B cell (primary cell): ENCODE data around the gene ANKHD1. TPM values are rescaled to one million over a fixed set of nuclear protein-coding genes. Genes with fewer than 3 reads are reported as not detected.

Experiments used
- ATAC-seq: fragments of 200-7000 bp; cut with Tn5 transposase; one replicate; pipeline ENCODE4 v1.10.0; 2021; ENCODE audit warnings: low read depth, mild to moderate bottlenecking, moderate number of reproducible peaks, moderate library complexity
- CTCF ChIA-PET: fragments of 350-600 bp; sonication (Branson Sonifier 250); formaldehyde crosslinking; loops from one replicate; lab custom pipeline; 2021; ENCODE audit warnings: antibody characterized with exemption, inconsistent platforms; lab: Charles Lee
- POLR2A ChIA-PET: fragments of 350-600 bp; sonication (Branson Sonifier 250); formaldehyde crosslinking; loops from one replicate; lab custom pipeline; 2021; ENCODE audit warnings: antibody characterized with exemption; lab: Charles Lee
- DNase-seq: peaks from one replicate; pipeline ENCODE4 v3.0.0; 2013
- H2AFZ ChIP-seq: 2 replicates; pipeline ENCODE4 v1.6.1; 2012; ENCODE audit warnings: mild to moderate bottlenecking, low read depth, low read length; ENCODE audit not compliant: insufficient read depth, poor library complexity, severe bottlenecking
- H3K27ac ChIP-seq, 2 donors: 1 replicate in 1 of 2; 2 replicates in 1 of 2; pipeline ENCODE4 v1.5.1; 2012 to 2013; ENCODE audit warnings: low read length in 2 of 2, mild to moderate bottlenecking in 2 of 2, moderate library complexity in 1 of 2
- H3K27me3 ChIP-seq, 4 experiments: fragments of 200-600 bp in 1 of 4; sonication (generic) in 1 of 4; replicated peaks in 1 of 4; 1 replicate in 2 of 4; 2 replicates in 2 of 4; pipeline versions ENCODE4 v1.6.1 to v1.7.0; 2013 to 2016; ENCODE audit warnings: low read length in 3 of 4, mild to moderate bottlenecking in 2 of 4, mixed read lengths in 1 of 4, moderate library complexity in 1 of 4; ENCODE audit not compliant: insufficient read depth in 4 of 4, control insufficient read depth in 3 of 4; ENCODE audit errors: control extremely low read depth in 1 of 4
- H3K36me3 ChIP-seq, 2 experiments: replicated peaks in 1 of 2; 1 replicate in 1 of 2; 2 replicates in 1 of 2; pipeline versions ENCODE4 v1.6.1 to v1.7.1; 2013; ENCODE audit warnings: low read length in 1 of 2; ENCODE audit not compliant: insufficient read depth in 2 of 2, control insufficient read depth in 1 of 2; ENCODE audit errors: control extremely low read depth in 1 of 2, extremely low read depth in 1 of 2
- H3K4me1 ChIP-seq, 2 donors: fragments of 200-600 bp in 1 of 2; sonication (generic) in 1 of 2; 1 replicate in 1 of 2; 2 replicates in 1 of 2; pipeline versions ENCODE4 v1.5.1 to v1.6.1; 2013 to 2017; ENCODE audit warnings: low read length in 2 of 2; ENCODE audit not compliant: control insufficient read depth in 2 of 2, insufficient read depth in 2 of 2
- H3K4me2 ChIP-seq: replicated peaks from 2 replicates; pipeline ENCODE3; 2012; ENCODE audit warnings: mild to moderate bottlenecking, low read depth, low read length; ENCODE audit not compliant: poor library complexity, severe bottlenecking
- H3K4me3 ChIP-seq, 5 experiments: fragments of 200-600 bp in 1 of 5; sonication (generic) in 1 of 5; 1 replicate in 3 of 5; 2 replicates in 2 of 5; pipeline versions ENCODE4 v1.5.1 to v1.7.0; 2011 to 2016; ENCODE audit warnings: low read length in 4 of 5, mild to moderate bottlenecking in 4 of 5, low read depth in 2 of 5, control low read depth in 1 of 5, moderate library complexity in 1 of 5; ENCODE audit not compliant: insufficient read depth in 1 of 5; ENCODE audit errors: control extremely low read depth in 1 of 5, extremely low read depth in 1 of 5
- H3K79me2 ChIP-seq: fragments of 200-600 bp; sonication (generic); one replicate; pipeline ENCODE4 v1.6.0; 2016; ENCODE audit warnings: low read length; ENCODE audit not compliant: control insufficient read depth, insufficient read depth
- H3K9ac ChIP-seq: fragments of 200-600 bp; sonication (generic); 2 replicates; pipeline ENCODE4 v1.6.1; 2017; ENCODE audit warnings: mild to moderate bottlenecking, low read length, moderate library complexity
- H3K9me3 ChIP-seq, 3 donors: one replicate each; pipeline versions ENCODE4 v1.6.1 to v1.7.1; 2013; ENCODE audit warnings: low read length in 2 of 3; ENCODE audit not compliant: control insufficient read depth in 2 of 3, insufficient read depth in 1 of 3; ENCODE audit errors: control extremely low read depth in 1 of 3
- H4K20me1 ChIP-seq: 2 replicates; pipeline ENCODE4 v1.6.0; 2012; ENCODE audit warnings: mild to moderate bottlenecking, low read length; ENCODE audit not compliant: insufficient read depth, control insufficient read depth, poor library complexity, severe bottlenecking
- H3K27ac Mint-ChIP-seq: one replicate; pipeline ENCODE4 v1.8.0; 2021; ENCODE audit warnings: mixed read lengths
- H3K27me3 Mint-ChIP-seq: one replicate; pipeline ENCODE4 v1.8.0; 2021; ENCODE audit warnings: mixed read lengths
- H3K4me1 Mint-ChIP-seq: one replicate; pipeline ENCODE4 v1.8.0; 2021; ENCODE audit warnings: mixed read lengths
- H3K4me3 Mint-ChIP-seq: one replicate; pipeline ENCODE4 v1.8.0; 2021; ENCODE audit warnings: mixed read lengths
- H3K9me3 Mint-ChIP-seq: one replicate; pipeline ENCODE4 v1.8.0; 2022; ENCODE audit warnings: mixed read lengths; ENCODE audit not compliant: insufficient read depth
- CTCF ChIP-seq: fragments of 200-600 bp; IDR thresholded peaks from one replicate; pipeline ENCODE4 v1.8.0; 2022; ENCODE audit warnings: antibody characterized with exemption, mild to moderate bottlenecking
- EZH2 ChIP-seq: IDR thresholded peaks from 2 replicates; pipeline ENCODE4 v1.6.1; 2012; ENCODE audit warnings: borderline replicate concordance, low read depth, mild to moderate bottlenecking, moderate library complexity, low read length; ENCODE audit not compliant: insufficient read depth, poor library complexity, severe bottlenecking
- WGBS: methylation state at CpG from one replicate; pipeline ENCODE4 v1.1.5; 2013; ENCODE audit warnings: missing lambda C conversion rate; ENCODE audit not compliant: insufficient coverage; 5-methylcytosine and 5-hydroxymethylcytosine counted together
- intact Hi-C: fragments of 100-400 bp; cut with micrococcal nuclease; formaldehyde crosslinking; loops from one replicate; pipeline ENCODE4 v1.10.0; 2022
- polyA plus RNA-seq: library from polyadenylated mRNA; depleted of rRNA; stranded (reverse); fragments of >200 nt; gene quantifications from 2 replicates; pipeline ENCODE4 v1.2.3, GENCODE V29; 2012
- total RNA-seq, 2 donors: library from RNA; stranded (reverse); fragments of 120-200 nt in 1 of 2; gene quantifications; 1 replicate in 1 of 2; 2 replicates in 1 of 2; pipeline versions ENCODE4 v1.2.3 to v1.2.4, GENCODE V29; 2013 to 2022

Gene ANKHD1
- total and polyA plus RNA-seq, 2 donors (not counting 1 experiment from before 2014, with no cell fraction given): 96.3 to 246 TPM

DNA sequence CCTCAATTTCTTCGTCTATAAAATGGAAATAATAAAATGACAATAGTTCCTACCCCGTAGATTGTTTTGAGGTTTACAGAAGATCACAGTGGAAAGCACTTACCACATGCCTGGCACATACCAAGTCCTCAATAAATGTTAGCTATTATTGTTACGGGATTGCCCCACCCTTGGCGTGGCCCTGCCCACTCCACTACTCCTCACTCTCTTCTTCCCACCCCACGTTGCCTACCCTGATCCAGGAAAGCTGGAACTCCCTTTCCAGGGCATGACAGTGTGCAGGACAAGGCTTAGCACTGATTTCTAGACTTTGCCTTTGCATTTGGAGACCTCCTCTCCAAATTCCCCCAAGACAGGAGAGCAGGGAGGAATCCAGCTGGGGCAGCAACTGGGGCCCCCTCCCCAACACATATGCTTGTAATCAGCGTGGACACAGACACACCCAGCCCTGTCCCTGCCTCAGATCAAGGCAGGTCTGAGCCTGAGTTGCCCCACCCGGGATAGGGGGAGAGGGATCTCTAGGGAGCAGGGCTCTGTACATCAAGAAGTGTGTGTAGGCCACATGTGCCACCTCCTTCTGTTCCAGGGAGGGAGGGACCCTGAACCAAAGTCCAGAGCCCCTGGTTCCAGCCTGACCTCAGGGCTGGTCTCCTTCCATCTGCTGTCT is 34.9 kb upstream of the ANKHD1 start:
- ChIA-PET POLR2A (no interaction called here), CTCF (interaction anchor here (0.6 to 2.5 kb wide), 9 partner anchors 8 to 353 kb away, joined by 3 to 12 read pairs (median 5); partner anchors contain the start of gene HBEGF)
- H3K79me2 ChIP-seq: no peaks in the 10 kb centered on the region
- H2AFZ ChIP-seq: no peak overlapping the region
- 93% methylated on average over 5 of the region's 7 CpGs for WGBS
- no peaks in the 10 kb centered on the region for H3K36me3 ChIP-seq
- no peak overlapping the region for H3K9ac ChIP-seq
- H3K27ac ChIP-seq: no peak overlapping the region
- H3K4me3 ChIP-seq: no peak overlapping the region
- Mint-ChIP-seq H3K4me1 (peaks cover 5% of the 10 kb centered on the region), H3K27ac (no peak overlapping the region), H3K9me3 (no peaks in the 10 kb centered on the region), H3K4me3 (no peak overlapping the region), H3K27me3 (no peaks in the 10 kb centered on the region)
- H4K20me1 ChIP-seq: no peaks in the 10 kb centered on the region
- no peak for TF ChIP-seq CTCF
- no peak for TF ChIP-seq EZH2
- DNase-seq: no peak
- ATAC-seq: no peak
- no peaks in the 10 kb centered on the region for H3K27me3 ChIP-seq
- H3K9me3 ChIP-seq: no peaks in the 10 kb centered on the region
- intact Hi-C loops: no loop called here
- no peak overlapping the region for H3K4me2 ChIP-seq
- H3K4me1 ChIP-seq: peaks cover 4 to 7% of the 10 kb centered on the region in 2 donors

DNA sequence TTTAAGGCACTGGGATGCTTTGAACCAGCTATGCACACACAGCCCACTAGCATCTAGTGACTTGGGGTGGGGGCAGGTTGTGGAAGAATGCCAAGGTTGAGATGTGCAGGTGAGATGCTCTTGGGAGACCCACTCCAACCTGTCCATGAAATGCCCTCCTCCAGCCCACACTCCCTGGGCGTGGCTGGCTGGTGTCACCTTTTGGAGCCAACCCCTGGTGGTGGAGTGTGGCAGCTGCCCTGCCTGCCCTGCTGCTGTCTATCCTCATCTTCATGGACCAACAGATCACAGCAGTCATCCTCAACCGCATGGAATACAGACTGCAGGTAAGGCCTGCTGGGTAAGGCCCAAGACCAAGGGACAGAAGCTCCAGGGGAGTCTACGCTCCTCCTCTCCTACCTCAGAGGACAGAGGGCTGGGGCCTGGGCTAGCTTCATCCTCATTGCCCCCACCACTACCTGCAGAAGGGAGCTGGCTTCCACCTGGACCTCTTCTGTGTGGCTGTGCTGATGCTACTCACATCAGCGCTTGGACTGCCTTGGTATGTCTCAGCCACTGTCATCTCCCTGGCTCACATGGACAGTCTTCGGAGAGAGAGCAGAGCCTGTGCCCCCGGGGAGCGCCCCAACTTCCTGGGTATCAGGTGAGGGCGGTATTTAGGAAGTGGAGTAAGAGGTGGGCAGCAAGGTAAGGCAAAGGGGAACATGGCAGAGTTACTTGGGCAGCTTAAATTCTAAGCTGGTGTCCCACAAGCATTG is 34.2 kb upstream of the ANKHD1 start:
- no peak overlapping the region for H3K27ac Mint-ChIP-seq
- POLR2A ChIA-PET: no interaction called here
- DNase-seq (no peak), ATAC-seq (no peak)
- Histone ChIP-seq H3K36me3 (no peaks in the 10 kb centered on the region), H3K4me2 (no peak overlapping the region), H3K9ac (no peak overlapping the region), H4K20me1 (no peaks in the 10 kb centered on the region), H3K9me3 (no peaks in the 10 kb centered on the region), H3K4me3 (no peak overlapping the region), H3K27me3 (no peaks in the 10 kb centered on the region), H3K79me2 (no peaks in the 10 kb centered on the region), H3K27ac (no peak overlapping the region), H3K4me1 (peaks cover 4 to 7% of the 10 kb centered on the region in 2 donors), H2AFZ (no peak overlapping the region)
- no peaks in the 10 kb centered on the region for H3K9me3 Mint-ChIP-seq
- CTCF ChIA-PET: interaction anchor here (0.6 to 1.5 kb wide), 3 partner anchors 9 to 343 kb away, joined by 4 to 6 read pairs (median 6); no protein-coding TSS in a partner anchor
- TF ChIP-seq EZH2 (no peak), CTCF (no peak)
- H3K27me3 Mint-ChIP-seq: no peaks in the 10 kb centered on the region
- intact Hi-C loops: no loop called here
- H3K4me3 Mint-ChIP-seq: no peak overlapping the region
- WGBS: 99% methylated on average over 8 of the region's 8 CpGs
- peaks cover 5% of the 10 kb centered on the region for H3K4me1 Mint-ChIP-seq
